ENCODE data around the gene FGF6. TPM values are rescaled to one million over a fixed set of nuclear protein-coding genes. Genes with fewer than 3 reads are reported as not detected.

FGF6 gene
- total and polyA plus RNA-seq, 10 of the 15 experiments (the other 5 are each of a cell fraction or from before 2014, with no cell fraction given) = not detected

- no peak for TF ChIP-seq CTCF (IDR thresholded peaks at IDR 0.05 in 2 of 3, conservative IDR thresholded peaks at IDR 0.05 in 1 of 3; ENCODE audit: control insufficient read depth in 2 of 3, extremely low read depth in 1 of 3, insufficient read depth in 1 of 3, low read depth in 3 of 3, low read length in 3 of 3)
- no peak for TF ChIP-seq CREB1 (IDR thresholded peaks at IDR 0.05; ENCODE audit: low read depth)
- no peak for TF ChIP-seq EGR1 (IDR thresholded peaks at IDR 0.05; ENCODE audit: borderline replicate concordance in 1 of 2, low read depth in 2 of 2, low read length in 2 of 2)
- TF ChIP-seq WRNIP1 (IDR thresholded peaks at IDR 0.05; ENCODE audit: borderline replicate concordance, low read depth, low read length) = no peak
- no peak for TF ChIP-seq SMARCA5 (IDR thresholded peaks at IDR 0.05)
- TF ChIP-seq IKZF2 (IDR thresholded peaks at IDR 0.05) = no peak
- no peak for TF ChIP-seq DPF2 (IDR thresholded peaks at IDR 0.05)
- no peak for TF ChIP-seq SREBF2 (IDR thresholded peaks at IDR 0.05; ENCODE audit: low read length)
These were observed 42.6 kb downstream of the FGF6 start (continued) for GRCh38 chr12:4402996-4403395.

- 61% methylated on average over 3 of the region's 3 CpGs for WGBS (ENCODE audit: insufficient coverage, insufficient replicate concordance, low lambda C conversion rate, missing lambda C conversion rate)
- Histone ChIP-seq H3K9ac (ENCODE audit: control insufficient read depth, insufficient read depth, low read length) (no peak overlapping the region), H3K27ac (ENCODE audit: control insufficient read depth, insufficient read depth) (no peak overlapping the region), H3K27me3 (replicated peaks in 1 of 2; ENCODE audit: control insufficient read depth in 2 of 2, insufficient read depth in 2 of 2, low read length in 1 of 2) (no peaks in the 10 kb centered on the region; a peak in 3 of 4 replicates), H3K4me2 (ENCODE audit: control insufficient read depth, insufficient read depth) (no peak overlapping the region), H3K4me1 (ENCODE audit: control insufficient read depth, insufficient read depth, low read length) (no peaks in the 10 kb centered on the region), H3K9me3 (replicated peaks; ENCODE audit: control insufficient read depth, insufficient read depth, low read length) (no peaks in the 10 kb centered on the region; the same call in 2 of the 3 replicates), H3K79me2 (ENCODE audit: control insufficient read depth, insufficient read depth, low read length) (no peaks in the 10 kb centered on the region), H3K4me3 (no peak overlapping the region), H4K20me1 (ENCODE audit: control insufficient read depth, insufficient read depth) (no peaks in the 10 kb centered on the region), H3K36me3 (ENCODE audit: control insufficient read depth in 2 of 2, insufficient read depth in 2 of 2, low read length in 1 of 2) (no peaks in the 10 kb centered on the region), H2AFZ (ENCODE audit: control insufficient read depth, low read depth, low read length) (no peak overlapping the region)
- in situ Hi-C loops (cut with MboI) = no loop called here
- FAIRE-seq (no peak), DNase-seq (ENCODE audit: low read depth, low spot score) (no peak), ATAC-seq (no peak)
- ChIA-PET CTCF (interaction anchor here (0.6 kb wide), 1 partner anchor 502 kb away, joined by 3 read pairs; no protein-coding TSS in a partner anchor), POLR2A (no interaction called here), RAD21 (ENCODE audit: unreplicated experiment) (no interaction called here), SMC1A (ENCODE audit: uncharacterized antibody, unreplicated experiment) (interaction anchor here (1.8 kb wide), 1 partner anchor 20 kb away, joined by 4 read pairs; no protein-coding TSS in a partner anchor)
- TF ChIP-seq CHD1 (IDR thresholded peaks at IDR 0.05; ENCODE audit: low read depth, low read length) (no peak), NFXL1 (IDR thresholded peaks at IDR 0.05; ENCODE audit: borderline replicate concordance) (no peak), BCLAF1 (IDR thresholded peaks at IDR 0.05) (no peak), HSF1 (IDR thresholded peaks at IDR 0.05; ENCODE audit: low read depth, low read length) (no peak), PKNOX1 (IDR thresholded peaks at IDR 0.05) (no peak), MEF2B (IDR thresholded peaks at IDR 0.05; ENCODE audit: partially characterized antibody, poor library complexity, severe bottlenecking) (no peak)
- no TSS peak for BruUV-seq (replicated peaks)
- intact Hi-C loops (cut with micrococcal nuclease; ENCODE audit: unreplicated experiment) = no loop called here
These were observed 44.5 kb downstream of the FGF6 start for GRCh38 chr12:4401117-4401516.

Measured in GM12878 (cell line).